GM12892 (cell line): ENCODE results near the gene PNMA6F.
A peak's percentile ranks its signal among the peaks of the same experiment; 100 is the strongest.

ENCODE experiments used
- DNase-seq: peaks from one replicate; pipeline ENCODE4 v3.0.0; 2011; ENCODE audit not compliant: insufficient read length
- FAIRE-seq: peaks from 2 replicates; lab custom pipeline; 2011; peaks lifted over from hg19 to GRCh38; lab: Jason Lieb, UNC
- POLR2A ChIP-seq: IDR thresholded peaks from 2 replicates; pipeline ENCODE4 v1.6.1; 2011; ENCODE audit warnings: low read depth, low read length, control low read depth
- POLR2AphosphoS5 ChIP-seq: IDR thresholded peaks from 2 replicates; pipeline ENCODE4 v1.6.1; 2011; ENCODE audit warnings: low read depth, low read length, control low read depth
- TAF1 ChIP-seq: IDR thresholded peaks from 2 replicates; pipeline ENCODE4 v1.6.1; 2011; ENCODE audit warnings: low read depth, mild to moderate bottlenecking, control low read depth, low read length, borderline replicate concordance

PNMA6F gene

GRCh38 chrX:153347530-153347929 is 26.0 kb upstream of the PNMA6F start:
- TF ChIP-seq TAF1 (no peak), POLR2AphosphoS5 (no peak), POLR2A (no peak)
- no peak for FAIRE-seq

GRCh38 chrX:153343674-153344073 is 22.1 kb upstream of the PNMA6F start:
- TF ChIP-seq POLR2AphosphoS5 (no peak), POLR2A (no peak), TAF1 (no peak)
- DNase-seq (no peak), FAIRE-seq (no peak)

More at GRCh38 chrX:153347530-153347929, 26.0 kb upstream of the PNMA6F start:
- no peak for DNase-seq

DNA sequence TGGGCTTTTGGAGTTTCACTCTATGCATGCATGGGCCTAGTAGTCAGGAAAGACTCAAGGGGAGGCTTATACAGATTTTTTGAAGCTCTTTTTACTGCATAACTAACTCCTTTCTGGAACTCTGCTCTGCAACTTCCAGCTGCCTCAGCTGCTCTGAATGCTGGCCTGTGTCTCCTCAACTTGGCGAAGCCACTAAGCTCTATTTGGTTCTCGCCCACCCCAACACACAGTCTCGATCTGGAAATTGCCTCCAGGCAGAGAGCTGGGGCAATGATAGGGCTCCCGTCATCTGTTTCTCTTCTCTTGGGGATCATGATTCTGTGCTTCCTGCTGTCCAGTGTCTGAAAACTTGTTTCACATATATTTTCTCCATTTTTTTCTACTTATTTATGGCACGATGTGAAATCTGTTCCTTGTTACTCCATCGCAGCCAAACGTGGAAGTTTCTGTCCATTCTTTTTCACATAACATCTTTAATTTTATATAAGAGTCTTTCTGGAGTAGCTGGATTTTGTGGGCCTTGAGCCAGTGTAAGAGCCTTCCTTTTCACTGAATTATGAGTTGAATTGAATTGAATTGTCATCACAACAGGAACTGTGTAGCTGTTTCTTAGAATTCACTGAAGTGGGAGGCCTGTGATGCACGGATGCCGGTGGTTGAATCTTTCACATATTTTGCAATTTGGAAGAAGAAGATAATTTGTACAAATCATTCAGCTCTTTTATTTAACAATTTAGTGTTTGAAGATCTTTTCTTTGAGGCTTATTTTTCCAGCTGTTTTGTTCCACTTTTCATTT is 21.4 kb upstream of the PNMA6F start:
- TF ChIP-seq TAF1 (no peak), POLR2AphosphoS5 (no peak), POLR2A (no peak)
- DNase-seq (no peak), FAIRE-seq (no peak)

DNA sequence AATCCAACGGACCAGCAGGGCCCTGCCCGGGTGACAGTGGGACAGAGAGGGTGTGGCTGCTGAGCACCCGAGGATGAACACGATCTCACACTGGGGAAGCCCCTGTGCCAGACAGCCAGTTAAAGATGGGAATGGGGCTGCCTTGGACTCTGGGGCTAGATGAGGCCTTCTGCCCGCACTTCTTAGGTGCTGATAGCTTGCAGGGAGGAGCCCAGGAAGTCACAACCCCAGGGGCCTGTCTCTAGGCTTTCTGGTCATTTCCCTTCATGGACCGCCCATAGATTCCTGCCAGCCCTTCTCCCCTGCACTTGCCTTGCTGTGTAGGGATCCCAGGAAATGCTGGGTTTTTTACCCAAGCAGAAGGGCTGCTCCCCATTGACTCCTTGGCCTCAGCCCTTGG is 18.5 kb upstream of the PNMA6F start:
- no peak for FAIRE-seq
- DNase-seq: no peak
- TF ChIP-seq TAF1 (no peak), POLR2AphosphoS5 (no peak), POLR2A (no peak)

- no peak for TF ChIP-seq POLR2AphosphoS5
- no peak for TF ChIP-seq TAF1
- no peak for TF ChIP-seq POLR2A
- DNase-seq (no peak), FAIRE-seq (no peak)
These were observed 18.1 kb upstream of the PNMA6F start for GRCh38 chrX:153339662-153340061.

GRCh38 chrX:153338836-153339235 is 17.3 kb upstream of the PNMA6F start:
- TF ChIP-seq TAF1 (no peak), POLR2AphosphoS5 (no peak), POLR2A (no peak)
- FAIRE-seq (no peak), DNase-seq (no peak)

- DNase-seq: no peak
- no peak for FAIRE-seq
- TF ChIP-seq POLR2A (no peak), POLR2AphosphoS5 (no peak), TAF1 (no peak)
These were observed 15.4 kb upstream of the PNMA6F start for GRCh38 chrX:153336988-153337387.

DNA sequence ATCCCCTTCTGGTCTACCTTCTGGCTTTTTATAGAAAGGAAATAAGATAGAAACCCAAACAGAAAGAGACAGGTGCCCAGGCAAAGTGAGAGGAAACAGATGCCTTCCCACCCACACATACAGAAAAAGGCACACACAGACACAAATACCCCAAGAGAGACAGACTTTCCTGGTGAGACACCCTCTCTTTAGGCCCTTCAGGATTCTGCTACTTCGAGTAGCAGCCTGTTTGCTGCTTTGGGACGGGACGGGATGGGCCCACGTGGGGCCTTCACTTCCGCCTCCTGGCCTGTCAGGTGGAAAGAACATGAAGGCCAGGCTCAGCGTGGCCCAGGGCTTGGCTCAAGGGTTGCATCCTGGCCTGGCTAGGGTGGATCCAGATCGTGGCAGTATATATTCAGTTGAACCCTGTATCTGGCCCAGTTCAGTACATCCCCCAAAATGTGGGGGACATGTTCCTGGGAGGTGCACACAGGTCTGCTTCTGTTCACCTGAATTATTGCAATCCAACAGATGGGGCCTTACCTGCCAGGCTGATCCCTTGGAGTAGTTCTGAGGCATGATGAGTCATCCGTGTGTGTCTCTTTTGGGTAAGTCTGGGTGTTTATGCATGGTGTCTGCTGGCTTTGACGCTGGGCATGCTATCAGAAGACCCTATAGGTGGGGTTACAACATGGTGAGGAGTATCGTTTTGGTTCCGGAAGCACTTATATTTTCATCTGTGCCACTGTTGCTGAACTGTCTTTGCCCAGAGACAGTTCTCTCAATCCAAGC is 14.7 kb upstream of the PNMA6F start:
- FAIRE-seq: peak; percentile 72
- no peak for DNase-seq
- TF ChIP-seq TAF1 (no peak), POLR2AphosphoS5 (no peak), POLR2A (no peak)

- FAIRE-seq (no peak), DNase-seq (no peak)
- TF ChIP-seq POLR2A (no peak), TAF1 (no peak), POLR2AphosphoS5 (no peak)
These were observed 13.2 kb upstream of the PNMA6F start for GRCh38 chrX:153334654-153335295.

DNA sequence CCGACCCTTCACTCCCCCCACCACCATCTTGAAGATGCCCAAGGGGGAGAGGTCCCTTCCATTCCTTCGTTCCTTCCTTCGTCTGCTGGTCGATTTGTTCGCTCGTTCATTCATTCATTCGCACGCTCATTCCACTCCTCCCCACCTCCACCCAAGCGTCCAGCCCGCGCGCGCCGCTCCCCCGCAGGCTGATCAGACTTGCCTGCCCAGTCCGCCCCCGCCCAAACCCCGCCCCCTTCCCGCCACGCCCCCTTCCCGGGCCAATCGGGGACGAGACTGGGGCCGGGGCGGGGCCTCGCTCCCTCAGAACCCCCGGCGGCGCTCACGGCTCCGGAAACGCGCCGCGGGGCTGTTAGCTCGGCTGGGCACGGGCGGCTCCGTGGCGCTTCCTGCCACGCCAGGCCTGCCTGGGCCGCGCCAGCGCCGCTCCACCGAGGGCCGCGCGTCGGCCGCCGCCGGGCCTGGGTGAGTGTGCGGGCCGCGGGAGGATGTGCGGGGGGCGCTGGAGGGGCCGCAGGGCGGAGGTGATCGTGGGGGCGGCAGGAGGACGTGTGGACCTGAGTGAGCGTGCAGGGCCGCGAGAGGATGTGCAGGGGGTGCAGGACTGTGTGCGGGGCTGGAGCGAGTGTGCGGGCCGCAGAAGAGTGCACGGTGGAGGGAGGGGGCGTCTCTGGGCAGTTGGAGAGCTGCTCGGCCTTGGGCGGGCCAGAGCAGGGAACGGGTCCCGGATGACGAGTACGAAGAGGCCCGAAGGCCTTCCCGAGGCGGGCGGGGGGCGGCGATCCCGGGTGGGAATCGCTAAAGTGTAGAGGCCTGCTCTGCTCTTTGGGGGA is 12.5 kb upstream of the PNMA6F start, which contains the start of gene ZNF275:
Gene ZNF275, plus strand, starts transcription at position 333 of the 833 bp plus-strand sequence. CDS start 2,527 bp downstream, outside the sequence.
- TF ChIP-seq POLR2AphosphoS5: no peak
- TF ChIP-seq TAF1: peak; percentile 51; the same call in 1 of the 2 replicates
- peak; percentile 76; the same call in 1 of the 2 replicates for TF ChIP-seq POLR2A
- peak; percentile 21 for FAIRE-seq

DNA sequence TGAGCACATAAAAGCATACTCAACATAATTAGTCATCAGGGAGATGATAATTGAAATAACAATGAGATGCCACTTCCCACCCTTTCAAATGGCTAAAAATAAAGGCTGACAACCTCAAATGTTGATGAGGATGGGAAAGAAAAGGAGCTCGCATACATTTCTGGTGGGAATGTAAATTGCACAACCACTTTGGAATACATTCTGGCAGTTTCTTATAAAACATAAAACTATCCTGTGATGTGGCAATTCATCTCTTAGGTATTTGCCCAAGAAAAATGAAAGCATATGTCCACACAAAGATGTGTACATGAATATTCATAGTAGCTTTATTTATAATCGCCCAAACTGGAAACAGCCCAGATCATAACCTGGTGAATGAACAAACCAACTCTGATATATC is 11.7 kb upstream of the PNMA6F start:
- no peak for DNase-seq
- no peak for TF ChIP-seq POLR2A
- no peak for TF ChIP-seq POLR2AphosphoS5
- TF ChIP-seq TAF1: no peak
- FAIRE-seq: peak; percentile 62

More for the DNA sequence above, 12.5 kb upstream of the PNMA6F start, which contains the start of gene ZNF275:
- peak; percentile 72 for DNase-seq

DNA sequence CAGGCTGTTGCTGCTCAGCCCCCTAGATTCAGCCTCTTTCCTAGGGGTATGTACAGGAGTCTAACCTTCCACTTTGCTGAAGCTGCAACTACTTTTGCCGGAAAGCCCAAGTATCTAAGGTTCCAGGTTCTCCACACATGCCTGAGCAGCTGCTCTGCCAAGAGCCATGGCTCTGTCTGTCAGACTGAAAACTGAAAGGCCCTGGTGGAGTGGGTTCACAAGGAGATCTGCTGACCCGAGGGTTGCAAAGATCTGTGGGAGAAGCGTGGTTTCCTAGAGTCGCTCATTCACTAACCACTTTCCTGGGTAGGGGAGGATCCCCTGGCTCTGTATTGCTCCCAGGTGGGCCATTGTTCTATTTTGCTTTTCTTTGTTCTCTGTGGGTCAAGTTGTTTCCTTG is 6.0 kb upstream of the PNMA6F start:
- FAIRE-seq: no peak
- TF ChIP-seq POLR2A (no peak), POLR2AphosphoS5 (no peak), TAF1 (no peak)
- DNase-seq: no peak
